NCI-H1417 treated with DMSO at 0.1 percent for 48 hours (cell line): ENCODE data around the gene VAMP1.
"Not testable (repeated sequence)": the region's sequence is repeated elsewhere in the genome, so short reads cannot be mapped to it uniquely, and the experiment has no call there.

ENCODE experiments used
- DNase-seq: peaks from one replicate; lab custom pipeline; 2025; lab: John Stamatoyannopoulos, UW

The VAMP1 gene

GRCh38 chr12:6470375-6471163 is at the start of gene VAMP1:
Gene VAMP1, minus strand, starts transcription at chr12:6470677. Its CDS starts 146 bp downstream, at chr12:6470531.
- DNase-seq, result peak; percentile 94

- DNase-seq, result no peak
Measured at GRCh38 chr12:6520186-6520585, 49.7 kb upstream of the VAMP1 start.

GRCh38 chr12:6508087-6508486 is 37.6 kb upstream of the VAMP1 start:
- no peak for DNase-seq

- no peak for DNase-seq
Measured at GRCh38 chr12:6507102-6507998, 36.9 kb upstream of the VAMP1 start.

GRCh38 chr12:6500466-6500865 is 30.0 kb upstream of the VAMP1 start:
- no peak for DNase-seq

- DNase-seq, result not testable (repeated sequence)
Measured at GRCh38 chr12:6497291-6497690, 26.8 kb upstream of the VAMP1 start.

GRCh38 chr12:6494968-6495367 is 24.5 kb upstream of the VAMP1 start:
- DNase-seq, result no peak

- peak; percentile 2 for DNase-seq
Measured at GRCh38 chr12:6494258-6494743, 23.8 kb upstream of the VAMP1 start.

- DNase-seq, result peak; percentile 92
Measured at GRCh38 chr12:6493497-6494257, 23.2 kb upstream of the VAMP1 start, which contains the start of gene NCAPD2. Gene NCAPD2, plus strand, starts transcription at chr12:6494102. Its CDS starts 997 bp downstream, at chr12:6495099.

GRCh38 chr12:6492838-6493496 is 22.5 kb upstream of the VAMP1 start, which contains the start of gene MRPL51:
Gene MRPL51, minus strand, starts transcription at chr12:6493262. Its CDS starts 126 bp downstream, at chr12:6493136.
- peak; percentile 83 for DNase-seq

- not testable (repeated sequence) for DNase-seq
Measured at GRCh38 chr12:6490673-6491072, 20.2 kb upstream of the VAMP1 start.

GRCh38 chr12:6489449-6489848 is 19.0 kb upstream of the VAMP1 start:
- no peak for DNase-seq

- DNase-seq, result no peak
Measured at GRCh38 chr12:6488240-6488639, 17.8 kb upstream of the VAMP1 start.

GRCh38 chr12:6478416-6478815 is 7.9 kb upstream of the VAMP1 start:
- no peak for DNase-seq

- DNase-seq, result not testable (repeated sequence)
Measured at GRCh38 chr12:6477601-6478377, 7.3 kb upstream of the VAMP1 start.

GRCh38 chr12:6476489-6476888 is 6.0 kb upstream of the VAMP1 start:
- DNase-seq, result no peak

GRCh38 chr12:6475233-6475975 is 4.9 kb upstream of the VAMP1 start:
- DNase-seq, result not testable (repeated sequence)

- DNase-seq, result no peak
Measured at GRCh38 chr12:6472491-6472890, 2.0 kb upstream of the VAMP1 start.

- DNase-seq, result no peak
Measured at GRCh38 chr12:6471989-6472360, 1.5 kb upstream of the VAMP1 start.
